Fibroblast of skin of abdomen (primary cell): ENCODE results near the gene ST7.
"Not testable (repeated sequence)": the region's sequence is repeated elsewhere in the genome, so short reads cannot be mapped to it uniquely, and the experiment has no call there.

Source experiments
- DNase-seq: peaks from one replicate; pipeline ENCODE4 v3.0.0-alpha.2; 2013

The ST7 gene

GRCh38 chr7:117230276-117231046 is 277.2 kb downstream of the ST7 start:
- peak; percentile 88 for DNase-seq

DNA sequence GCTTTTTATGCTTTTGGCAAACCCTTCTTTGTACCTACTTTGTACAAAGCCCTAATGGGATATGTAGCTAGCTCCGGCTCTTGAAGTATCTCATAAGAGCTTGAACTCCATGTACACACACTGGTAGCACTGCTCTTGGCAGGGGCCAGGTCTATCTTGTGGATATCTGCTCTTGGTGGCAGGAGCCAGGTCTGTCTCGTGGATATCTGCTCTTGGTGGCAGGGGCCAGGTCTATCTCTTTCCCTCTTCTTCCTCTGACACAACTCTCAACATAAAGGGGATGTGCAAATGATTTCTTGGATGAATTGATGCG is 277.7 kb downstream of the ST7 start:
- no peak for DNase-seq

DNA sequence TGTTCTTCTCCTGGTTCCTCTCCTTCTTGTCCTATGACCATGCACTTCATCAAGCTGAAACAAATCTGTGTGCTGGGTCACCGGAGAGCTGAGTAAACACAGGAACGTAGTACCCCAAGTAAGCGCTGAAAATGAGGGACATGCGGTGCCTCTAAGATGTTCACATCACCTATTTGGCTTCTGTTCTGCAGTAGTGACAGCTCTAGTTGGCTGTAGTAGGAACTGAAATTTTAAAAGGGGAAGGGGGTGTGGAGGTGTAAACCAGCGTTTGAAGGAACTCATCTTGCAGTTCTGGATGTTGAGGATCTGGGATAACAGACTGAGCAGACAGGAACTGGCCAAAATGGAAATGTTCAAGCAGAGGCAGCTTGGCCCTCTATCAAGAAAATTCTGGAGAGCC is 284.3 kb downstream of the ST7 start:
- no peak for DNase-seq

DNA sequence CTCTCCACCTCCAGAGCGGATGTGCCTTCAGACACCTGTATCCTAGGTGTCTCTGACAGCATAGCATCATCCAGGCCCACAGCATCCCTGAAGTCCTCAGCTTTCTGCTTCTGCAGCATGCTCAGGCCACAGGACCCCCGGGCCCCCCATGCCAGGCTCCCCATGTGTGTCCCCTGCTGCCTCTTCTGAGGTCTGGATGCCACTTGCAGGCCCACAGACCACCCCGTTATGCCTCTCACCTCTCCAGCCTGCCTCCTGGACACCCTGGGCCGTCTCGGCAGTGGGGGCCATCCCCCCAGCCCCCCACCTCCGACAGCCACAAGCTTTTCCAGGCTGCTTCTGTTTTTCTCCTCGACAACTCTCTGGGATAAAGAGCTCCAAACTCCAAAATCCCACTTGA is 285.2 kb downstream of the ST7 start:
- DNase-seq: no peak

GRCh38 chr7:117238937-117239336 is 285.6 kb downstream of the ST7 start:
- no peak for DNase-seq

GRCh38 chr7:117241088-117241487 is 287.8 kb downstream of the ST7 start:
- no peak for DNase-seq

- no peak for DNase-seq
These were observed 290.1 kb downstream of the ST7 start for GRCh38 chr7:117243390-117243789.

GRCh38 chr7:117245703-117246102 is 292.4 kb downstream of the ST7 start:
- DNase-seq: not testable (repeated sequence)

GRCh38 chr7:117247809-117248208 is 294.5 kb downstream of the ST7 start:
- DNase-seq: no peak

DNA sequence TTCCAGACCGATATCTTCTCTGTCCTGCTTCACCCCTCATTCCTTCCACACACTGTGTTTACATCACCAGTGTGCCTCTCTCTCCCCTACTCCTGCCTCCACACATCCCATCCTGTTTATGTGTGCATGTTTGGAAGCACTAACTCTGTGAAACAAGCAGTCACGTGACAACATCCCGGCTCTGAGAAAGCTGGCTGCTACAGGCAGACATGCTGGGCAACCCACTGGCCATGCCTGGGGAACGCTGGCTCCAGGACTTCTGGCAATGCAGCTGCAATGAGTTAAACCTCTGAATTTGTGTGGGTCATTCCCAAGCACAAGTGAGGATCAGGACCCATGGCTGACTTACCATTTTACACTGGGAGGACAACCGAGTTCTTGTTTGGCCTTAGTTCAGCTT is 295.5 kb downstream of the ST7 start:
- no peak for DNase-seq

DNA sequence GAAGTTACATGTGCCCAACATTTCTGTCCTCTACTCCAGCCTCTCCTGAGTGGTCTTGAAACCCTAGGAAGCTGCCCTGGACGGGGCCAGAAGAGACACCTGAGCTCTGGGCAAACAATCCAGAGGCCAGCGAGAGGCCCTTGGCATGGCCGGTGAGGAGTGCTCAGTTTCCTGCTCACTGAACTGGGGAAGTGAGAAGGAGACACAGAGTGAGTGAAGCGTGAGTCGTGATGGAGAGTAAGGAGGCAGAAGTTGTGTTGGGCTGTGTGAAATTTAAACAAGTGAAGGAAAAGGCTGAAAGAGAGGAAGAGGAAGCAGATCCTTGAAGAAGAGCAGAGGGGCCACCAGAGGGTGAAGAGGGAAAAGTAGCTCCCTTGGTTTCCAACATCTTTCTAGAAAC is 296.4 kb downstream of the ST7 start:
- no peak for DNase-seq

- no peak for DNase-seq
These were observed 296.9 kb downstream of the ST7 start for GRCh38 chr7:117250245-117250644.

DNA sequence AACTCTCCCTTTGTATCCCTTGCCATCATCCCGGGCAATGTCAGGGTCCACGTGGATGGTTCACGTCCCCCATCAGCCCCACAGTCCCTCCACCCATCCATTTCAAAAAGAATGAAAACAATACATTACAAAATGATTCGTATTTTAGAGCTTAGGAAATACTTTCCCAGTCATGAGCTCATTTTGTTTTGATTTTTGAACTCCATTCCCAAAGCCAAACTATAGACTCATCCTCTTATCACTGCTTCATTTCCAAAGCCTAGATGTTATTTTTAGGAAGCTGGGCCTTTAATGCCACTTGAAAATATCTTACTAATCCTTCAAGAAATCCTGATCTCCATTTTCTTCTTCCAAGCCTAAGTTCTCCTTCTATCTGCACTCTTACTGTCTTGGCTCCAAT is 297.5 kb downstream of the ST7 start:
- DNase-seq: no peak

GRCh38 chr7:117251687-117252086 is 298.4 kb downstream of the ST7 start:
- DNase-seq: peak; percentile 96

DNA sequence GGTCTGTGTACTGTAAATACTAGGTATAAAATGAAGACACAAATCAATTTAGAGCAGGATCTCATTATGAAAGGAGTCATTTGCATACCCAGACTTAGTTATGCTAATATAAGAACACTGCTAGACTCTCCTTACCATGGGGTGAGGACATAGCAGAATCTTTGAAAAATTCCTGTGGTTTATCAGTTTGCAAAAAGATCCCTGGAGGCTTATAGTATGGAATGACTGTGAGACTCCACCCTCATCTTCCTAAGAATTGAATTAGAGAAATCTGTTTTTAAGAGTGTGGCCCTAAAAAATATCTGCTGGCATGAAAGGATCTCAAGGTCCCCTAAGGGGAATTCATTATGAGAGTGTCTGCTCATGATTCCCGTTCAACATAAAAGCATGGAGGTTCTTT is 306.3 kb downstream of the ST7 start:
- DNase-seq: peak; percentile 89

GRCh38 chr7:117262546-117262945 is 309.2 kb downstream of the ST7 start:
- DNase-seq: no peak

DNA sequence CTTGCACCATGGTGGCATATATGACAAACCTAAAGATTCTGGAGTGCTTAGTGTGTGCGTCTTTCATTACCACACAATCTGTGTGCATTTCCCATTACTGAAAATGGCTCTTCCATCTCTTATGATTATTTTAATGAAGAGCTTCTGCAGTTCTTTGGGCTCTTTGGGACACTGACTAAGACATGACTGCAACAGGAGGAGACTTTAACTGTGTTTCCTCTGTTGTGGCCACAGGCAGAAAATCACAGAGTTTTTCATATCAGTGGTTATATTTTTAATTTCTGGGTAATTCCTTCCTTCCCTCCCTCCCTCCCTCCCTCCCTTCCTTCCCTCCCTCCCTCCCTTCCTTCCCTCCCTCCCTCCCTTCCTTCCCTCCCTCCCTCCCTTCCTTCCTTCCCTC is 311.4 kb downstream of the ST7 start:
- DNase-seq: no peak

- peak; percentile 93 for DNase-seq
These were observed 316.1 kb downstream of the ST7 start for GRCh38 chr7:117269417-117269816.

DNA sequence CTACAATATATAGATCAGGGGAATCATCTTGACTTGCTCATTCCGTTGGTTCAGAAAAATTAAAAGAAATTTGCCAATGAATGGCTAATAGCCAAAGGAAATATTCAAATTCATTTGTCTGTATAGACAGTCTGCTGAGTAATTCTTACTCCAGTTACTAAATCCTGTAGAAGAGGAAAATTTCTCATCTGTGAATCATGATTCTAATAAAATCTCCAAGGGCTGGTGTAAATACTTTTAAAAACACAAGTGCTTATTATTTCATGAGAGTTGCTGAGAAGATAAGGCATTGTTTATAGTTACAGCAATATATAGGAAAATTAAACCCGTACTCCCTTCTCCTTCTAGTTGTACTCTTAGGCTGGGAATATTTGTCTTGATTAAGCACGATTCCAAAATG is 316.6 kb downstream of the ST7 start:
- DNase-seq: peak; percentile 75

DNA sequence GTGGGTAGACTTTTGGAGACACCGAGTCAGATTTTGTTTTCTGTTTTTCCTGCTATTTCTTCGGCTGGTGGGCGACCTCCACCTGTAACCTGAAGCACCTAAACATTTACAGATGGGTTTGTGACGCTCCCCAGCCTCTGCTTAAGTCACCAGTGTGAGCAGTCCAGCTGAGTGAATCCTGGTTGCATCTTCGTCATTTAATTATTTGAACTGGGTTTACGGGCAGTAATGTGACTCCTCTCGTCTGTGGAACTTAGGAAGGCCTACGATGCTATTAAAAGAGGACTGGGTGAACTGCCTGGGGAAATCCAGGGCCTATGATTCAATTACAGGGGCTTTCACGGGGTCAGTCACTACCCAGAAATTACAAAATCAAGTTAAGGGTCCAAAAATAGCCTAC is 317.1 kb downstream of the ST7 start:
- DNase-seq: no peak

- no peak for DNase-seq
These were observed 318.3 kb downstream of the ST7 start for GRCh38 chr7:117271566-117271965.

DNA sequence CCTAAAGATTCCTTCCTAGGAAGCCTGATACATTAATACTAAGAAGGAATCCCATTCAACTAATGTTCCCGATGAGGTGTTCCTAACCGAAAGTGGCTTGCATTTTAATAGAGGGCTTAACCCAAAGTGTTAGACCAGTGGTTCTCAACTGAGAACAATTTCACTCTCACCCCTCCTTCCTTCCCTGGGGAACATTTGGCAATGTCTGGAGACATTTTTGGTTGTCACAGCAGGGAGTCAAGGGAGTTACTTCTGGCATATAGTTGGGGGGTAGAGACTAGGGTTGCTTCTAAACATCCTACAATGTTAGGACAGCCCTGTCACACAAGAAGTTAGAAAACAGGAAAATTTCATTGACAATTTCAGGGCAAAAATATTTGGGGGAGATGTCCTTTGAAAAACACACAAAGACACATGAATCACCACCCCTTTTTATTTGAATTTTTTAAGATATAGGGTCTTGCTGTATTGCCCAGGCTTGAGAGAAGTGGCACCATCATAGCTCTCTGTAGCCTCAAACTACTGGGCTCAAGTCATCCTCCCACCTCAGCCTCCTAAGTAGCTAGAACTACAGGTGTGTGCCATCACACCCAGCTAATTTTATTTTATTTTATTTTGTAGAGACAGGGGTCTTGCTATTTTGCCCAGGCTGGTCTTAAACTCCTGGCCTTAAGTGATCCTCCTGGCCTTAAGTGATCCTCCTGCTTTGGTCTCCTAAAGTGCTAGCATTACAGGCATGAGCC is 318.9 kb downstream of the ST7 start:
- no peak for DNase-seq

DNA sequence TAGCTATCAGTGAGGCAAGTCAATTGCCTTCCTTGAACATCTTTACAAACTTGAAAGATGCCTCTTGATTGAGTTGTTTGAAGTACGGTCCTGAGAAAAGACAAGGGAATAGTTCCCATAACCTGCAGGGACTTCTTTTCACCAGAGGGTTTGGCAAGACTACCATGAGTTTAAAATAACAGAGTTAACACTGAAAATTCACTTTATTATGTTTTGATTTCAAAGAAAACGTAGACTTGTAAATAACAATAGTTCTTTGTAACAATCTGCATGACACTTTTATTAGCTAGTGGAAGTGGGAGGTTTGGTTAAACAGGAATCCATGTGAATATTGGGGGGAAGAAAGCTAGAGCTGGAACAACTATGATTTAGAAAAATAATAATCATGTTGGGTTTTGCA is 320.0 kb downstream of the ST7 start:
- DNase-seq: no peak

- DNase-seq: no peak
These were observed 320.5 kb downstream of the ST7 start for GRCh38 chr7:117273814-117274225.

- no peak for DNase-seq
These were observed 321.6 kb downstream of the ST7 start for GRCh38 chr7:117274951-117275350.
